Keratinocyte (primary cell): ENCODE measurements around the gene DAPK1. TPM values are rescaled to one million over a fixed set of nuclear protein-coding genes. Genes with fewer than 3 reads are reported as not detected.

Source experiments
- DNase-seq: peaks from one replicate; pipeline ENCODE4 v3.0.0-alpha.2; 2011; ENCODE audit warnings: low read depth, missing footprints, low spot score
- FAIRE-seq: peaks from 2 replicates; lab custom pipeline; 2011; peaks lifted over from hg19 to GRCh38; lab: Jason Lieb, UNC
- H2AFZ ChIP-seq: 2 replicates; pipeline ENCODE4 v1.6.0; 2012; ENCODE audit warnings: low read length, control low read depth, inconsistent platforms; ENCODE audit not compliant: control insufficient read depth
- H3K27ac ChIP-seq: 2 replicates; pipeline ENCODE4 v1.5.1; 2011; ENCODE audit warnings: low read length; ENCODE audit not compliant: control insufficient read depth, insufficient read depth
- H3K27me3 ChIP-seq: 3 replicates; pipeline ENCODE4 v1.6.0; 2011; ENCODE audit warnings: low read length; ENCODE audit not compliant: control insufficient read depth, insufficient read depth; ENCODE audit errors: extremely low read depth
- H3K36me3 ChIP-seq, 2 experiments: 2 replicates in 1 of 2; 3 replicates in 1 of 2; pipeline ENCODE4 v1.5.1; 2011; ENCODE audit warnings: low read length in 2 of 2, mild to moderate bottlenecking in 1 of 2; ENCODE audit not compliant: control insufficient read depth in 2 of 2, insufficient read depth in 2 of 2; ENCODE audit errors: extremely low read depth in 1 of 2
- H3K4me1 ChIP-seq: 3 replicates; pipeline ENCODE4 v1.5.1; 2011; ENCODE audit warnings: low read length; ENCODE audit not compliant: control insufficient read depth, insufficient read depth; ENCODE audit errors: extremely low read depth
- H3K4me2 ChIP-seq: 3 replicates; pipeline ENCODE4 v1.6.0; 2011; ENCODE audit warnings: low read depth, low read length; ENCODE audit not compliant: control insufficient read depth, insufficient read depth; ENCODE audit errors: extremely low read depth
- H3K4me3 ChIP-seq, 3 experiments: fragments of 200-600 bp in 1 of 3; sonication (generic) in 1 of 3; 2 replicates in 2 of 3; 3 replicates in 1 of 3; pipeline ENCODE4 v1.5.1; 2011 to 2016; ENCODE audit warnings: low read length in 3 of 3, mild to moderate bottlenecking in 3 of 3, control low read depth in 2 of 3, inconsistent platforms in 1 of 3, low read depth in 1 of 3, mixed read lengths in 1 of 3, mixed run types in 1 of 3, moderate library complexity in 1 of 3; ENCODE audit not compliant: control insufficient read depth in 2 of 3, insufficient read depth in 2 of 3; ENCODE audit errors: extremely low read depth in 1 of 3
- H3K79me2 ChIP-seq: 2 replicates; pipeline ENCODE4 v1.6.0; 2012; ENCODE audit warnings: low read length; ENCODE audit not compliant: control insufficient read depth, insufficient read depth
- H3K9ac ChIP-seq: 3 replicates; pipeline ENCODE4 v1.6.0; 2011; ENCODE audit warnings: low read length; ENCODE audit not compliant: control insufficient read depth, insufficient read depth; ENCODE audit errors: extremely low read depth
- H3K9me1 ChIP-seq: 3 replicates; pipeline ENCODE4 v1.6.0; 2011; ENCODE audit warnings: low read length; ENCODE audit not compliant: control insufficient read depth, insufficient read depth; ENCODE audit errors: extremely low read depth
- H3K9me3 ChIP-seq: 2 replicates; pipeline ENCODE4 v1.5.1; 2012; ENCODE audit warnings: low read depth, low read length; ENCODE audit not compliant: control insufficient read depth
- H4K20me1 ChIP-seq: 3 replicates; pipeline ENCODE4 v1.6.0; 2011; ENCODE audit warnings: low read length; ENCODE audit not compliant: control insufficient read depth, insufficient read depth; ENCODE audit errors: extremely low read depth
- CTCF ChIP-seq, 3 experiments: IDR thresholded peaks in 1 of 3; conservative IDR thresholded peaks in 1 of 3; optimal IDR thresholded peaks in 1 of 3; 2 replicates in 2 of 3; 3 replicates in 1 of 3; pipeline versions ENCODE3 to v1.5.1; 2011; ENCODE audit warnings: low read length in 3 of 3, mild to moderate bottlenecking in 3 of 3, moderate library complexity in 2 of 3, control low read depth in 1 of 3, inconsistent platforms in 1 of 3; ENCODE audit not compliant: insufficient read depth in 2 of 3; ENCODE audit errors: extremely low read depth in 1 of 3
- EZH2 ChIP-seq: IDR thresholded peaks from one replicate; pipeline ENCODE4 v1.6.1; 2012; ENCODE audit warnings: inconsistent platforms, mild to moderate bottlenecking, low read length, moderate library complexity
- dilution Hi-C: fragments of 300-500 bp; cut with MboI; formaldehyde crosslinking; loops from one replicate; pipeline ENCODE4 v1.7.0; 2020; ENCODE audit warnings: low sequenced_read_pairs; ENCODE audit not compliant: extremely low pct_ligation_motif_present
- polyA plus RNA-seq, 5 experiments: library from polyadenylated mRNA; depleted of rRNA in 3 of 5; stranded (reverse) in 3 of 5; stranded (forward) in 1 of 5; unstranded in 1 of 5; fragments of >200 nt; gene quantifications; 1 replicate in 1 of 5; 2 replicates in 3 of 5; 3 replicates in 1 of 5; pipeline versions ENCODE4 v1.2.1 to v1.2.3, GENCODE V29; 2011 to 2012; ENCODE audit warnings: missing spikeins in 2 of 5, low read depth in 1 of 5, low replicate concordance in 1 of 5

Gene DAPK1
- polyA plus RNA-seq, 1 donor (not counting 4 experiments of a cell fraction or from before 2014, with no cell fraction given), result 2.8 TPM

GRCh38 chr9:87567001-87567400 is 69.3 kb downstream of the DAPK1 start:
- TF ChIP-seq CTCF (optimal IDR thresholded peaks at IDR 0.05 in 1 of 3, IDR thresholded peaks at IDR 0.05 in 1 of 3, conservative IDR thresholded peaks at IDR 0.05 in 1 of 3; ENCODE audit: extremely low read depth in 1 of 3, insufficient read depth in 2 of 3, low read length in 3 of 3) (no peak), EZH2 (no peak)
- Histone ChIP-seq H3K36me3 (no peaks in the 10 kb centered on the region), H3K4me2 (no peak overlapping the region), H3K27ac (no peak overlapping the region), H3K27me3 (no peaks in the 10 kb centered on the region), H2AFZ (no peak overlapping the region), H3K9me3 (no peaks in the 10 kb centered on the region), H3K79me2 (no peaks in the 10 kb centered on the region), H3K9me1 (no peaks in the 10 kb centered on the region), H3K9ac (no peak overlapping the region), H4K20me1 (no peaks in the 10 kb centered on the region), H3K4me1 (no peaks in the 10 kb centered on the region), H3K4me3 (no peak overlapping the region)
- dilution Hi-C loops, result no loop called here
- DNase-seq (no peak), FAIRE-seq (no peak)

- no peaks in the 10 kb centered on the region for H3K4me1 ChIP-seq
These were observed 69.9 kb downstream of the DAPK1 start for GRCh38 chr9:87567571-87567970.

More at GRCh38 chr9:87567571-87567970, 69.9 kb downstream of the DAPK1 start:
- H3K36me3 ChIP-seq, result no peaks in the 10 kb centered on the region
- no peaks in the 10 kb centered on the region for H3K27me3 ChIP-seq
- dilution Hi-C loops, result no loop called here
- no peak overlapping the region for H3K4me3 ChIP-seq
- H3K9me1 ChIP-seq, result no peaks in the 10 kb centered on the region
- no peak overlapping the region for H3K27ac ChIP-seq
- FAIRE-seq (no peak), DNase-seq (no peak)
- no peak overlapping the region for H3K9ac ChIP-seq
- H3K9me3 ChIP-seq, result no peaks in the 10 kb centered on the region
- H3K4me2 ChIP-seq, result no peak overlapping the region
- H4K20me1 ChIP-seq, result no peaks in the 10 kb centered on the region
- H3K79me2 ChIP-seq, result no peaks in the 10 kb centered on the region
- no peak overlapping the region for H2AFZ ChIP-seq
- no peak for TF ChIP-seq CTCF (optimal IDR thresholded peaks at IDR 0.05 in 1 of 3, IDR thresholded peaks at IDR 0.05 in 1 of 3, conservative IDR thresholded peaks at IDR 0.05 in 1 of 3; ENCODE audit: extremely low read depth in 1 of 3, insufficient read depth in 2 of 3, low read length in 3 of 3)
- no peak for TF ChIP-seq EZH2
